Loucy (cell line): ENCODE results near the gene FMN2.

Experiments used
- CTCF ChIP-seq: fragments of 200-600 bp; sonication (generic); conservative IDR thresholded peaks from 2 replicates; pipeline ENCODE4 v1.5.1; 2014; ENCODE audit warnings: mild to moderate bottlenecking, antibody characterized with exemption, low read length
- EZH2phosphoT487 ChIP-seq: fragments of 200-600 bp; IDR thresholded peaks from 2 replicates; pipeline ENCODE4 v1.6.1; 2018; ENCODE audit warnings: antibody characterized with exemption, mild to moderate bottlenecking, moderate library complexity, borderline replicate concordance

- no peak for TF ChIP-seq CTCF
- TF ChIP-seq EZH2phosphoT487, result no peak
These were observed 406.7 kb downstream of the FMN2 start for GRCh38 chr1:240498335-240498734.
